Activated CD8-positive, alpha-beta T cell treated with anti-CD3 and anti-CD28 coated beads for 36 hours (primary cell): ENCODE data around the gene SLC66A2. TPM values are rescaled to one million over a fixed set of nuclear protein-coding genes. Genes with fewer than 3 reads are reported as not detected.

ENCODE experiments used
- ATAC-seq: fragments of 200-7000 bp; cut with Tn5 transposase; one replicate; pipeline ENCODE4 v1.10.0; 2021; ENCODE audit warnings: mild to moderate bottlenecking, moderate library complexity
- CTCF ChIA-PET: fragments of 350-600 bp; sonication (Branson Sonifier 250); formaldehyde crosslinking; loops from one replicate; lab custom pipeline; 2021; ENCODE audit warnings: antibody characterized with exemption; lab: Charles Lee
- POLR2A ChIA-PET: fragments of 350-600 bp; sonication (Branson Sonifier 250); formaldehyde crosslinking; loops from one replicate; lab custom pipeline; 2021; ENCODE audit warnings: antibody characterized with exemption; lab: Charles Lee
- DNase-seq: peaks from one replicate; pipeline ENCODE4 v3.0.0-alpha.2; 2020
- H3K27ac Mint-ChIP-seq: one replicate; pipeline ENCODE4 v1.8.0; 2021; ENCODE audit warnings: mild to moderate bottlenecking, mixed read lengths
- H3K27me3 Mint-ChIP-seq: one replicate; pipeline ENCODE4 v1.8.0; 2021; ENCODE audit warnings: mixed read lengths
- H3K36me3 Mint-ChIP-seq: one replicate; pipeline ENCODE4 v1.8.0; 2021; ENCODE audit warnings: low read depth, mixed read lengths
- H3K4me1 Mint-ChIP-seq: one replicate; pipeline ENCODE4 v1.8.0; 2021; ENCODE audit warnings: low read depth, mixed read lengths
- H3K4me3 Mint-ChIP-seq: one replicate; pipeline ENCODE4 v1.8.0; 2021; ENCODE audit warnings: mild to moderate bottlenecking, moderate library complexity, mixed read lengths
- H3K9me3 Mint-ChIP-seq: one replicate; pipeline ENCODE4 v1.8.0; 2021; ENCODE audit warnings: mixed read lengths
- intact Hi-C: fragments of 100-400 bp; cut with micrococcal nuclease; formaldehyde crosslinking; loops from one replicate; pipeline ENCODE4 v1.10.0; 2022
- total RNA-seq, 2 experiments: library from RNA; stranded (reverse); gene quantifications; one replicate each; pipeline ENCODE4 v1.2.3, GENCODE V29; 2021
- TF ChIP-seq, protein P1 (sequence below): fragments of 200-600 bp; IDR thresholded peaks from one replicate; pipeline ENCODE4 v1.8.0; 2022; ENCODE audit warnings: antibody characterized with exemption, mild to moderate bottlenecking

SLC66A2 gene
- total RNA-seq, 2 experiments from 2014 or later = 28.2 to 29.7 TPM

DNA sequence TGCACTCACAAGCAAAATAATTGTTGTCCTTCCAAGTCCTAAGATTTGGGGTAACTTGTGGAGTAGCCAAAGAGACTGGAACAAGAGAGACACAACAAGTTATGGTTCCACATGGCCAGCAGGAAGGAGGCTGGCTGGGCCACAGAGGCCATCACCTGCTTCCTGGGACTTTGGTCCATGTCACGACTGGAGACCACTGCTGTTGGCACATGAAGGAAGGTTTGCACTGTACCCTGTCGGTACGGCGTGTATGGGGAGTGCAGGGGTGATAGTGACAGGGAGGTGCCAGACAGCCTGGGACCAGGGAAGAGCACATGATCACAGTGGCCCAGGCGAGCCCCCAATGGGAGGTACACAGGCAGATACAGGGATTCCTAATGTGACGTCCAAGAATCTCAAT is 15.5 kb downstream of the SLC66A2 start:
- H3K9me3 Mint-ChIP-seq = peaks cover 40% of the 10 kb centered on the region
- H3K4me3 Mint-ChIP-seq = no peak overlapping the region
- ChIA-PET POLR2A (no interaction called here), CTCF (interaction anchor here (0.6 kb wide), 1 partner anchor 44 kb away, joined by 3 read pairs; no protein-coding TSS in a partner anchor)
- H3K27ac Mint-ChIP-seq = no peak overlapping the region
- no peak for ATAC-seq
- peaks cover 88% of the 10 kb centered on the region for H3K36me3 Mint-ChIP-seq
- no peak for DNase-seq
- intact Hi-C loops = no loop called here
- TF ChIP-seq, protein P1, sequence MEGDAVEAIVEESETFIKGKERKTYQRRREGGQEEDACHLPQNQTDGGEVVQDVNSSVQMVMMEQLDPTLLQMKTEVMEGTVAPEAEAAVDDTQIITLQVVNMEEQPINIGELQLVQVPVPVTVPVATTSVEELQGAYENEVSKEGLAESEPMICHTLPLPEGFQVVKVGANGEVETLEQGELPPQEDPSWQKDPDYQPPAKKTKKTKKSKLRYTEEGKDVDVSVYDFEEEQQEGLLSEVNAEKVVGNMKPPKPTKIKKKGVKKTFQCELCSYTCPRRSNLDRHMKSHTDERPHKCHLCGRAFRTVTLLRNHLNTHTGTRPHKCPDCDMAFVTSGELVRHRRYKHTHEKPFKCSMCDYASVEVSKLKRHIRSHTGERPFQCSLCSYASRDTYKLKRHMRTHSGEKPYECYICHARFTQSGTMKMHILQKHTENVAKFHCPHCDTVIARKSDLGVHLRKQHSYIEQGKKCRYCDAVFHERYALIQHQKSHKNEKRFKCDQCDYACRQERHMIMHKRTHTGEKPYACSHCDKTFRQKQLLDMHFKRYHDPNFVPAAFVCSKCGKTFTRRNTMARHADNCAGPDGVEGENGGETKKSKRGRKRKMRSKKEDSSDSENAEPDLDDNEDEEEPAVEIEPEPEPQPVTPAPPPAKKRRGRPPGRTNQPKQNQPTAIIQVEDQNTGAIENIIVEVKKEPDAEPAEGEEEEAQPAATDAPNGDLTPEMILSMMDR = no peak
- H3K4me1 Mint-ChIP-seq = no peaks in the 10 kb centered on the region
- no peaks in the 10 kb centered on the region for H3K27me3 Mint-ChIP-seq

DNA sequence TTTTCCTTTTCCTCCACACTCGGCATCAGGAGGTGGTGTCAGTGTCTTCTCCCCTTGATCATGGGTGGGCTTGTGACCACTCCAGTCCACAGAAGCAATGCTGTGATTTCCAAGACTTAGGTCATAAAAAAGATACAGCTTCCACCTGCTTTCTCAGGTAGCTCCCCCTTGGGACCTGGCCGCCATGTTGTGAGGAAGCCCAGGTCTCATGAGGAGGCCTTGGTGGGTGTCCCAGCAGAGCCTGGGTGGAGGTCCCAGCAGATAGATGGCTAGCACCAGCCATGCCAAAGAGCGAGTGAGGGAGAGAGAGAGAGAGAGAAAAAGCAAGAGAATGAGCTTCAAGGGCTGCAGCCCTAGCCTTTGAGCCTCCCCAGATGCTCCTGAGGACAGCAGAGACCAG is 16.0 kb downstream of the SLC66A2 start:
- no peaks in the 10 kb centered on the region for H3K27me3 Mint-ChIP-seq
- no peak overlapping the region for H3K4me3 Mint-ChIP-seq
- DNase-seq = no peak
- peaks cover 40% of the 10 kb centered on the region for H3K9me3 Mint-ChIP-seq
- ATAC-seq = no peak
- H3K27ac Mint-ChIP-seq = no peak overlapping the region
- intact Hi-C loops = no loop called here
- TF ChIP-seq, protein P1 = no peak
- POLR2A ChIA-PET = no interaction called here
- H3K36me3 Mint-ChIP-seq = peaks cover 86% of the 10 kb centered on the region
- CTCF ChIA-PET = interaction anchor here (0.6 kb wide), 1 partner anchor 43 kb away, joined by 3 read pairs; no protein-coding TSS in a partner anchor
- no peaks in the 10 kb centered on the region for H3K4me1 Mint-ChIP-seq

DNA sequence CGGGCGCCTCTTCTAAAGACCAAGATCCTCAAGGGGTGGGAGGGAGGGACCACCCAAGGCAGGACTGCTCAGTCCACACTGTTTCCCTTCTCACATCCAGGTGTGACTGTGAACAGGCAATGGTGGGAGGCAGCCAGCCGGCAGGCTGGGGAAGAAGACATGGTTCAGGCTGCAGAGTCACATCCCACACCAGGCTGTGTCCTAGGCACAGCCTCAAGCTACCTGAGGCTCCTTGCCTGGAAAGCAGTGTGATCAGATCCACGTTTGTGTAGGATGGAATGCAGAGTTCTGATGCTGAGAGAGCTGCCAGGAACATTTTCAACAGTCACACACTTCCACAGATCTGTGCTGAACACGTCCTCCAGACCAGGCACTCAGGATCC is 16.4 kb downstream of the SLC66A2 start:
- H3K27ac Mint-ChIP-seq = no peak overlapping the region
- DNase-seq (no peak), ATAC-seq (no peak)
- H3K36me3 Mint-ChIP-seq = peaks cover 89% of the 10 kb centered on the region
- H3K27me3 Mint-ChIP-seq = no peaks in the 10 kb centered on the region
- H3K4me3 Mint-ChIP-seq = no peak overlapping the region
- H3K4me1 Mint-ChIP-seq = no peaks in the 10 kb centered on the region
- intact Hi-C loops = no loop called here
- TF ChIP-seq, protein P1 = no peak
- POLR2A ChIA-PET = no interaction called here
- CTCF ChIA-PET = interaction anchor here (0.6 kb wide), 1 partner anchor 43 kb away, joined by 3 read pairs; no protein-coding TSS in a partner anchor
- H3K9me3 Mint-ChIP-seq = peaks cover 41% of the 10 kb centered on the region

DNA sequence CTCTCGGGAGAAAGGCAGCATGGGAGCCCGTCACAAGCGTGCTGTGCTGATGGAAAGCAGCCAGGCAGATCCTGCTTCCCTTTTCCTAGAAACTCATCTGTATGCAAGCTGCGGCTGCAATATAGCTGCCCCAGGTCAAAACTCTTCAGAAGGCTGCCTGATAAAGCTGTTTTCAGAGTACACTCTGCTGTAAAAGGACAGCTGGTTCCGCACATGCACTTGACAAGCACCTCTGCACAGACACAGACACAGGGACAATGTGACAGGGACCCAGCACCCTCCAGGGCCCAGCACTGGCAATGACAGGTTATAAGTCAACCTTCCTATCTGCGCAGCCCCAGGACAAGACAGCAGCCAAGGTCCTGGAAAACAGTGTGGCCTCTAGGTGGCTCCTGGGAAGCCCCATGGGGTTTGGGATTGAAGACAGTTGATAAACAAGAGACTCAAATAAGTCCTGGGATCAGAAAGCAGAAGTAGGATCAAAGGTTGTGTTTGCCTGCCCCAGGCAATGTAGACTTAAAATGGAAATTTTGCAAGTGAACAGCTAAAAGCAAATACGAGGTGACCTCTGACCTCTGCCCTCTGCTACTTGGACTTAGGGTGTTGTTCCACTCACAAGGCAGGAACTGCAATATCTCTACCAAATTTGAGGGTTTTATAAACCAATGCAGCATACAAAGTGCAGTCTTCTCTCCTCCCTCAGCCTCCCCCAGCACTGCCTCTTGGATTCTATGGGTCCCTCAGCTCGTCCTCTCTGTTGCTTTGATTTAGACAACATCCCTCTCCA is 16.9 kb downstream of the SLC66A2 start:
- Mint-ChIP-seq H3K27ac (no peak overlapping the region), H3K9me3 (peaks cover 47% of the 10 kb centered on the region), H3K36me3 (peaks cover 89% of the 10 kb centered on the region), H3K4me3 (no peak overlapping the region), H3K27me3 (no peaks in the 10 kb centered on the region), H3K4me1 (no peaks in the 10 kb centered on the region)
- ChIA-PET CTCF (no interaction called here), POLR2A (no interaction called here)
- no peak for ATAC-seq
- intact Hi-C loops = no loop called here
- DNase-seq = no peak
- TF ChIP-seq, protein P1 = no peak

DNA sequence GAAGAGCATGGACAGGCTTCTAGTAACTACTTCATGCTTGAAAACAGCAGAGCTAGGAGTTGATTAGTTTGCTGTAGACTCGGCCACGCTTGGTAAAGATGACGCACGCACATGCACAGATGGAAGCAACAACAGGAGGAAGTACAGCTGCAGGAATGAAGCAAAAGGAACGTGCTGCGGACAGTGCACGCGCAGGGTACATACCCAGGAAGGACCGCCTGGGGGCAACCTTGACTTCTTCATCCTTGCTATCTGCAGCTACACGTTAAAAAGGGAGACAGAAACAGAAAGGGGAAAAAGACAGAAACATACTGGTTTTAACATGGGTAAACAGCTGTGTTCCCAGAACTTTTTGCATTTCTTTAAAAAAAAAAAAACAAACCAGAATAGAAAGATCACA is 17.7 kb downstream of the SLC66A2 start:
- ChIA-PET CTCF (no interaction called here), POLR2A (no interaction called here)
- no peak for ATAC-seq

More for the DNA sequence above, 17.7 kb downstream of the SLC66A2 start:
- H3K36me3 Mint-ChIP-seq = peaks cover 89% of the 10 kb centered on the region
- TF ChIP-seq, protein P1 = no peak
- intact Hi-C loops = no loop called here
- H3K9me3 Mint-ChIP-seq = peaks cover 54% of the 10 kb centered on the region
- no peak overlapping the region for H3K27ac Mint-ChIP-seq
- H3K27me3 Mint-ChIP-seq = no peaks in the 10 kb centered on the region
- DNase-seq = no peak
- H3K4me1 Mint-ChIP-seq = no peaks in the 10 kb centered on the region
- H3K4me3 Mint-ChIP-seq = no peak overlapping the region
